Tibial nerve (tissue), 3 donors: ENCODE results near the gene INPP4B.

Experiments used
- CTCF ChIP-seq, 5 experiments: fragments of 200-600 bp in 3 of 5; fragments of 450-650 bp in 2 of 5; sonication (generic) in 3 of 5; IDR thresholded peaks; one replicate each; pipeline ENCODE4 v1.5.1; 2016 to 2019; ENCODE audit warnings: antibody characterized with exemption in 5 of 5, mild to moderate bottlenecking in 3 of 5, moderate library complexity in 2 of 5
- POLR2A ChIP-seq, 2 donors: fragments of 450-650 bp; IDR thresholded peaks; one replicate each; pipeline ENCODE4 v1.6.1; 2017; ENCODE audit warnings: antibody characterized with exemption in 2 of 2, mild to moderate bottlenecking in 2 of 2, moderate library complexity in 2 of 2

GRCh38 chr4:142893012-142893411, 46.9 kb upstream of the INPP4B start:
- no peak for TF ChIP-seq POLR2A (IDR thresholded peaks at IDR 0.05)
- no peak for TF ChIP-seq CTCF (IDR thresholded peaks at IDR 0.05)
